Gastrocnemius medialis (tissue), 4 donors: Measurements from ENCODE around the gene MOGAT3.

Experiments
- CTCF ChIP-seq, 5 experiments: fragments of 450-650 bp in 3 of 5; fragments of 200-600 bp in 2 of 5; sonication (generic) in 2 of 5; IDR thresholded peaks in 4 of 5; conservative IDR thresholded peaks in 1 of 5; 1 replicate in 4 of 5; 2 replicates in 1 of 5; pipeline ENCODE4 v1.5.1; 2016 to 2019; ENCODE audit warnings: antibody characterized with exemption in 5 of 5, mild to moderate bottlenecking in 3 of 5, moderate library complexity in 3 of 5
- POLR2A ChIP-seq, 2 donors: fragments of 450-650 bp; IDR thresholded peaks; one replicate each; pipeline ENCODE4 v1.6.1; 2017; ENCODE audit warnings: antibody characterized with exemption in 2 of 2, mild to moderate bottlenecking in 2 of 2, moderate library complexity in 2 of 2

DNA sequence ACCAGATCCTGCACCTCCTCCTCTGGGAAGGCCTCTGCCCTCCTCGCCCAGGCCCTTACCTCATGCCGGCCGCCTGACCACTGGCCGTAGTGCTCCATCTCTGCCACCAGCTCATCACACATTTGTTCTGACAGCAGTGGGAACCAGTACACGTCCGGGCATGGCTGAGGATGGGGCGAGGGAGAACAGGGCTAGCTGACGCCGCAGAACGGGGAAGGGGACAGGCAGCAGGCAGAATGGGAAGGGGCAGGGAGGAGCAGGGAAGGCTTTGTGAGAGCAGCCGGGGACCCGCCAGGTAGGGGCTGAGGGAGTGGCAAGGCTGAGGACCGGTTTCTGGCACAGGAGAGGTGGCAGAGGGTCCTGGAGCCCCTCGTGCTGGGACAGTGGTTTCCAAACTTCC is 8.0 kb upstream of the MOGAT3 start:
- TF ChIP-seq CTCF (IDR thresholded peaks at IDR 0.05 in 4 of 5, conservative IDR thresholded peaks at IDR 0.05 in 1 of 5) (no peak), POLR2A (IDR thresholded peaks at IDR 0.05) (no peak)
